Activated T-helper 17 cell treated with anti-CD3 and anti-CD28 coated beads, Interleukin-2, amount 50 U/mL, for 72 hours (primary cell): ENCODE results near the gene QSOX1. TPM values are rescaled to one million over a fixed set of nuclear protein-coding genes. Genes with fewer than 3 reads are reported as not detected.
"Not testable (repeated sequence)": the region's sequence is repeated elsewhere in the genome, so short reads cannot be mapped to it uniquely, and the experiment has no call there.

Experiments used
- ATAC-seq: fragments of 150-1000 bp; cut with Tn5 transposase; replicated peaks from 2 replicates; pipeline ENCODE4 v1.10.0; 2021; ENCODE audit warnings: mild to moderate bottlenecking, moderate library complexity
- H3K27ac Mint-ChIP-seq: one replicate; pipeline ENCODE4 v1.8.0; 2022; ENCODE audit warnings: mixed read lengths
- H3K27me3 Mint-ChIP-seq: one replicate; pipeline ENCODE4 v1.8.0; 2022; ENCODE audit warnings: mixed read lengths
- H3K36me3 Mint-ChIP-seq: one replicate; pipeline ENCODE4 v1.8.0; 2022; ENCODE audit warnings: low read depth, mild to moderate bottlenecking, mixed read lengths
- H3K4me1 Mint-ChIP-seq: one replicate; pipeline ENCODE4 v1.8.0; 2022; ENCODE audit warnings: mixed read lengths
- H3K4me3 Mint-ChIP-seq: one replicate; pipeline ENCODE4 v1.8.0; 2022; ENCODE audit warnings: mild to moderate bottlenecking, mixed read lengths
- H3K9me3 Mint-ChIP-seq: one replicate; pipeline ENCODE4 v1.8.0; 2022; ENCODE audit warnings: mixed read lengths
- total RNA-seq, 2 donors: library from RNA; stranded (reverse); gene quantifications; one replicate each; pipeline ENCODE4 v1.2.3, GENCODE V29; 2022

QSOX1 gene, protein sequence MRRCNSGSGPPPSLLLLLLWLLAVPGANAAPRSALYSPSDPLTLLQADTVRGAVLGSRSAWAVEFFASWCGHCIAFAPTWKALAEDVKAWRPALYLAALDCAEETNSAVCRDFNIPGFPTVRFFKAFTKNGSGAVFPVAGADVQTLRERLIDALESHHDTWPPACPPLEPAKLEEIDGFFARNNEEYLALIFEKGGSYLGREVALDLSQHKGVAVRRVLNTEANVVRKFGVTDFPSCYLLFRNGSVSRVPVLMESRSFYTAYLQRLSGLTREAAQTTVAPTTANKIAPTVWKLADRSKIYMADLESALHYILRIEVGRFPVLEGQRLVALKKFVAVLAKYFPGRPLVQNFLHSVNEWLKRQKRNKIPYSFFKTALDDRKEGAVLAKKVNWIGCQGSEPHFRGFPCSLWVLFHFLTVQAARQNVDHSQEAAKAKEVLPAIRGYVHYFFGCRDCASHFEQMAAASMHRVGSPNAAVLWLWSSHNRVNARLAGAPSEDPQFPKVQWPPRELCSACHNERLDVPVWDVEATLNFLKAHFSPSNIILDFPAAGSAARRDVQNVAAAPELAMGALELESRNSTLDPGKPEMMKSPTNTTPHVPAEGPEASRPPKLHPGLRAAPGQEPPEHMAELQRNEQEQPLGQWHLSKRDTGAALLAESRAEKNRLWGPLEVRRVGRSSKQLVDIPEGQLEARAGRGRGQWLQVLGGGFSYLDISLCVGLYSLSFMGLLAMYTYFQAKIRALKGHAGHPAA
- 10 to 100 TPM; 41.6 to 46.8 TPM for total RNA-seq

DNA sequence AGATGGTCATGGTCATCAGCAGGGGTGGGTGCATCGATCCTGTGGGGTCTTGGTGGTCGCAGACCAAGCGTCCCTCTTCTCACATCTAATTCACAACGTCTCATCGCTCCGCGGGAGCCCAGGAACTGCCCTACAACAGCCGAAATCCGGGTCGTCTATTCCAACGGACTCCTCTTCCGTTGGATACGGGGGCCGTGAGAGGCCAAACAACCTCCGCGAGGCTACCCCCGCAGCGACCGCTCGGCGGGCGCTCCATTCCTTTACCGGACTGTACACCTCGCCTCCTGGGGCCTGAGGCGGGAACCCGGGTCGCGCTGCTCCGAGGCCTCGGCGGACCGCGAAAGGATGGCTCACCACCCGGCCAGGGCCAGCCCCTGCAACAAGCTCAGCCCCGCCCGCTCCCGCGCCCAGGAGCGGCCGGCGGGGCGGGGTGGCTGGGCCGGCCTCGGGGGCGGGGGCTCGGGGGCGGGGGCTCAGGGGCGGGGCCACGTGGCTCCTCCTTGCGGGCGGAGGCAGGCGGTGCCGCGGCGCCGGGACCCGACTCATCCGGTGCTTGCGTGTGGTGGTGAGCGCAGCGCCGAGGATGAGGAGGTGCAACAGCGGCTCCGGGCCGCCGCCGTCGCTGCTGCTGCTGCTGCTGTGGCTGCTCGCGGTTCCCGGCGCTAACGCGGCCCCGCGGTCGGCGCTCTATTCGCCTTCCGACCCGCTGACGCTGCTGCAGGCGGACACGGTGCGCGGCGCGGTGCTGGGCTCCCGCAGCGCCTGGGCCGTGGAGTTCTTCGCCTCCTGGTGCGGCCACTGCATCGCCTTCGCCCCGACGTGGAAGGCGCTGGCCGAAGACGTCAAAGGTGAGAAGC is at the start of gene QSOX1:
Gene QSOX1 (plus strand): TSS at position 545 of the 857 bp plus-strand sequence. CDS start 39 bp downstream, at position 584.
- Mint-ChIP-seq H3K27ac (peak within 1 kb of the TSS; percentile 89), H3K27me3 (no peaks in the 10 kb centered on the region), H3K36me3 (peaks cover 14% of the 10 kb centered on the region), H3K4me1 (peaks cover 35% of the 10 kb centered on the region), H3K4me3 (peak within 1 kb of the TSS; percentile 95), H3K9me3 (no peaks in the 10 kb centered on the region)
- peak; percentile 94 for ATAC-seq

DNA sequence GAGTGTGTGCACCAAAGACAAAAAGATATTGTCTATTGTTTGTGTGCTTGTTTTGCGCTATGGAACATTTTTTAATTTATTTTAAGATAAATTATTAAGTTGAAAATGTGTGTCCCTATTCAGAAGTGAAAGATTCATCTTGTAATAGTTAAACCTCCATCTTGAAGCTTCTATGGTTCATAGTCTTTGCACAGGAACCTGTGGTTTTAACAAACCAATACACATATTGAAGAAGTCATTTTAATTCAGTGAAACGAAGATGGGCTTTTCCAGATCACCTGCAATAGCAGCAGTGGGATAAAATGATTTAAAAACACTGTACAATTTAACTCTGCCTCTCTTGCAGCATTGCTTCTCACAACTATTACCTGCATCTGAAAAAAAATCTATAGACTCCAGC is 42.6 kb upstream of the QSOX1 start:
- no peaks in the 10 kb centered on the region for H3K9me3 Mint-ChIP-seq
- H3K27ac Mint-ChIP-seq, result no peak overlapping the region

DNA sequence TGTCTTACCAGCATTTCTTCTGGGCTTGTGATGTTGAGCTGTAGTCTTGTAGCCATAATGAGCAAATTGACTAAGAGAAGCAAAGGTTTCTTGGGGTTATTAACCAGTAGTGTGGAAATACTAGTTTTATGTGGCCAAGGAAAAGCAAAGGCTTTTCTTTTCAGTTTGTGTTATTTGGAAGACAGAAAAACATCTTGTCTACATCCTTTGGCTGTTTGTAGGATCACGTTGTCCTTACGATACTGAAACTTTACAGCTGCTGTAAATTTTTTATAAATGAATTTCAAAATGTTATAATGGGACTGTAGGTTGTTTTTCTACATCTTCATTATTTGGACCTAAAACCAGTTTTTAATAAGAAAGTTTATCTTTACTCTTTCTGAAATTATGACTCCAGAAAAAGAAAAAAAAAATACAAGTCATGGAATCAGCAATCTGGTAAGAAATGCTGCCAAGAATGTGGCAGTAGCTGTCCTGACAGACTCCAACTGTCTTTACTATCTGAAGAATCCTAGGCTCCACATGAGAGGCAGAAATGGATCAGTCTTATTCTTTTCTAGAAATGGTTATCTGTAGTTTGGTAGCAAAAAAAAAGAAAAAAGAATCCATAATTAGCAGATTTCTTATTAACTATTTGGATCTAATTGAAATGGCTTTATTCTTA is 41.6 kb upstream of the QSOX1 start:
- Mint-ChIP-seq H3K27ac (no peak overlapping the region), H3K4me3 (no peak overlapping the region), H3K27me3 (no peaks in the 10 kb centered on the region), H3K36me3 (peaks cover 61% of the 10 kb centered on the region), H3K9me3 (no peaks in the 10 kb centered on the region), H3K4me1 (no peaks in the 10 kb centered on the region)
- ATAC-seq, result no peak

More for the DNA sequence above, 42.6 kb upstream of the QSOX1 start:
- H3K27me3 Mint-ChIP-seq, result no peaks in the 10 kb centered on the region
- peaks cover 71% of the 10 kb centered on the region for H3K36me3 Mint-ChIP-seq
- ATAC-seq, result no peak
- no peak overlapping the region for H3K4me3 Mint-ChIP-seq
- no peaks in the 10 kb centered on the region for H3K4me1 Mint-ChIP-seq

DNA sequence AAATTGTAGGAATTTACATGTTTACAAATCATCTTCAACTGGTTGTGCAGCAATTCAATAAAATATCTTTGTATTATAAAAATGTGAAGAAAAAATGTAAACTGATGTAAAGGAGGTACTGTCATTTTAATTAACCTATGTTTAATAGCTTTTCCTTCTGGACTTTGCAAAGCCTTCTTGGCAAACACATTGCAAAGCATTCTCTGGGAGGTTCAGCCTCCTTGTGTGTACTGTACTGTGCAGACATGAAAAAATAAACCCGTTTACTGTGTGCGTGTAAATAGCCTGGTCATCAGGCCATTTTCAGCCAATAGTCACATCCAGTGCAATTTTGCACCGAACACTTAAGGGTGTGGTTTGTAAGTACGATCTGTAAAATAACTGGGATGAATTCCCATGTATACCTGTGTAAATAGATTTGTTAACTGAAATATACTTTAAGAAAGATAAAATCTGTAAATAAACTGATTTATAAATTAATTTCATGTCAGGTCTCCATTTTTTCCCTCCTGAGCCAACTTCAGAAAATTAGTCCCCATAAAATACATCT is 40.2 kb upstream of the QSOX1 start:
- Mint-ChIP-seq H3K27ac (no peak overlapping the region), H3K27me3 (no peaks in the 10 kb centered on the region), H3K4me1 (no peaks in the 10 kb centered on the region), H3K36me3 (peaks cover 47% of the 10 kb centered on the region), H3K4me3 (no peak overlapping the region), H3K9me3 (no peaks in the 10 kb centered on the region)
- no peak for ATAC-seq

DNA sequence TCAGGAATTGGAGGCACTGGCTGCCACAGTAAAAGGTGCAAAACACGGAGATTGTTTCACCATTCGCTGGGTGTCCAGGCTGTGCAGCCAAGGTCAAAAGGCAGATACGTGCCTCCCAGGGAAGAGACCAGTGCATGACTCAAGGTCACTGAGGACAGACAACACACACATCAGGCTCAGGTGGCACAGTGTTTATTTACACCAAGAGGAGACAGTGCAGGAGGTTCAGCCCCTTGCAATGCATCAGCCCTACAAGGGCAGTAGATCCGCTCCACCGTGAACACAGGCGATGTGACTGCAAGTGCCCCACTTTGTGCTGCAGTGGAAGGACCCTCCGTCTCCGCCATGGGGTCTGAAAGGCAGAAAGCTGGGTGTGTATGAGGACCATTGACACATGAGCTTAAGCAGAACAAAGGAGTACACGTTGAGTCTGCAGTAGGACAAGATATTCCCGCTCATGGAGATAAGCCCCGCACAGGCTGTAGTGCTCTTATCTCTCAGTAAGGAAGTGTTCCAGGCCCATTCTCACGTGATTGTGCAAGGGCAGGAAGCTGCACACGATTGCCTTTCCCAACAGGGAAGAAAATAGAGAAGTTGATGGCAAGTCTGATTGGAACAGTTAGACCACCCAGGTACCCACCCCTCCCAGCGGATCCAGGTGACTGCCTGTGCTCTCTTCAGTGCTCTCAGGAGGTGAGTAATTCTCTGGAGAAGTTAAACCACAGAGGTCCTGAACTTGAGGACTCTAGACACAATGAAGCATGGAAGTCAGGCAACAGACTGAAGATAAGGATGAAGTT is 37.5 kb upstream of the QSOX1 start:
- no peak for ATAC-seq
- Mint-ChIP-seq H3K36me3 (peaks cover 20% of the 10 kb centered on the region), H3K27me3 (no peaks in the 10 kb centered on the region), H3K4me1 (no peaks in the 10 kb centered on the region), H3K4me3 (no peak overlapping the region), H3K9me3 (no peaks in the 10 kb centered on the region), H3K27ac (no peak overlapping the region)

DNA sequence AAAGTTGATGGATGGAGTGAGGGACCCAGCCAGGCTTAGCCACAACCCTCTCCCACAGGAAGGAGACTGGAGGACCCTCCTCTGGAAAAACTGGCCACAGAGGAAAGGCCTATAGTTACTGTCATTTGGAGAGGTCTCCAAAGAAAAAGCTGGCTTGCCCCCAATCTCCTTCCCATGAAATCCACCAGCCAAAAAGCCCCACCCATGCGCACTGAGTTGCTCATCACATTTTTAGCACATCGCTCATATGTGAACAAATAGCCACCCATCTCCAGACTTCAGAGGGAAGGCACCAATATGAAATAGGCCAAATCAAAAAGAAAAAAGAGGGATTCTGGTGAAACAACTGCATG is 36.9 kb upstream of the QSOX1 start:
- Mint-ChIP-seq H3K9me3 (no peaks in the 10 kb centered on the region), H3K4me1 (no peaks in the 10 kb centered on the region), H3K4me3 (no peak overlapping the region), H3K27ac (no peak overlapping the region), H3K27me3 (no peaks in the 10 kb centered on the region), H3K36me3 (peaks cover 14% of the 10 kb centered on the region)
- no peak for ATAC-seq

DNA sequence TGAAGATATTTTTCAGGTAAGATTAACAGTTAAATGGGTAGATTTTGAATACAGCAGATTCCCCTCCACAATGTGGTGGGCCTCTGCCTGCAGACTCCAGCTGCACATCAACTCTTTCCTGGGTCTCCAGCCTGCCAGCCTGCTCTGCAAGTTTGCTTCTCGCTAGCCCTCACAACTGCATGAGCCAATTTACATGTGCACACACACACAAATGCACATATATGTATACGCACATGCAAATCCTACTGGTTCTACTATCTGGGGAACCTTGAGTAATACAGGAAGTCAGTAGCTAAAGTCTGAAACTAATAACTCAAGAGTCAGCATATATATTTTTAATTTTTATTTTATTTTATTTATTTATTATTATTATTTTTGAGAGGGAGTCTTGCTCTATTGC is 34.8 kb upstream of the QSOX1 start:
- Mint-ChIP-seq H3K27ac (no peak overlapping the region), H3K36me3 (no peaks in the 10 kb centered on the region), H3K4me3 (no peak overlapping the region), H3K9me3 (no peaks in the 10 kb centered on the region), H3K4me1 (no peaks in the 10 kb centered on the region), H3K27me3 (no peaks in the 10 kb centered on the region)
- ATAC-seq, result no peak

DNA sequence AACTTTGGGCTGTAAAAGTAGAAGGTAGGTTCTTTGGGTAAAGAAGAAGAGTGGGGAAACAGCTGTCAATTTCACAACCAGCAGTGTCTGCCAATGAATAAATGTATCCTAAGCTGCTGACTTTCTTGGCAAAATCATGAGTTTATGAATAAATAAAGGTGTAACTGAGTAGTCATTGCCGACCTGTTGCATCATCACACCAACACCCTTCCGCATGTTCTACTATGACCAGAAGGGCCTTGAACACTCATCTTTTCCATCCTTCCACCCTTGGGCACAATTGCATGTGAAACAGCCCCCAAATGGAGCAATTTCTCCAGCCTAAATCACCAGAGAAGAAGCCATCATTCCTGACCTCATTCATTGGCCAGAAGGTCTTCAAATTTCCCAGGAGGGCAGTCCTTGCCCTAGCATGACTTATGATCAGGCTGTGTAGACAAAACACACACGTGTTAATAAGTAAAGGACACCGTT is 31.2 kb upstream of the QSOX1 start:
- Mint-ChIP-seq H3K27me3 (no peaks in the 10 kb centered on the region), H3K4me3 (no peak overlapping the region), H3K4me1 (no peaks in the 10 kb centered on the region), H3K27ac (no peak overlapping the region), H3K36me3 (no peaks in the 10 kb centered on the region), H3K9me3 (no peaks in the 10 kb centered on the region)
- ATAC-seq, result no peak

DNA sequence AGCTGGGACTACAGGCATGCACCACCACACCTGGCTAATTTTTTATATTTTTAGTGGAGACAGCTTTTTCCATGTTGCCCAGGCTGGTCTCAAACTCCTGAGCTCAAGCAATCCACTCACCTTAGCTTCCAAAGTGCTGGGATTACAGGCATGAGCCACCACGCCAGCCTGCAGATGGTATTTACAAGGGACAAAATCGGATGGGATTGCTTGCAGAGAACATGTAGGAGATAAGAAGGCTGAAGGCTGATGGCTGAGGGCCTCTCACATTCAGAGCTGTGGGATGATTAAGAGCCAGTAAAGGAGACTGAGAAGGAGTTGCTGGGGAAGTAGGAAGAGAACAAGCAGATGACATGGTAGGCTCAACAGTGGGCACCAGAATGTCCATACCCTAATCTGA is 24.0 kb upstream of the QSOX1 start:
- Mint-ChIP-seq H3K27me3 (peaks cover 24% of the 10 kb centered on the region), H3K9me3 (no peaks in the 10 kb centered on the region), H3K4me3 (no peak overlapping the region), H3K27ac (no peak overlapping the region), H3K36me3 (no peaks in the 10 kb centered on the region), H3K4me1 (peaks cover 5% of the 10 kb centered on the region)
- ATAC-seq, result no peak

DNA sequence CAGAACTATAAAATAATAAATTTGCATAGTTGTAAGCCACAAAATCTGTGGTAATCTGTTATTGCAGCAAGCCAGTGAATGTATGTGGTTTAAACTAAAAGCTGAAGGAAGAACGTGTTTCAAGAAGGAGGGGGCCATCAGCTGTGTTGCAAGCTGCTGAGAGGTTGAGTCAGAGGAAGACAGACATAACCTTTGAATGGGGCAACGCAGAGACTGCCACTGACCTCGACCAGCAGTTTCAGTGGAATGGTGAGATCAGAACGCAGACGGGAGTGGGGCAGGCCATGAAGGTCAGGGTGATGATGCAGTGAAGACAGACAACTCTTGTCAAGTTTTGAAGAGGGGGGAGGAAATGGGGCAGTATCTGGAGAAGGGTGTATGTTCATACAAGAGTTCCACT is 23.2 kb upstream of the QSOX1 start:
- H3K4me3 Mint-ChIP-seq, result no peak overlapping the region
- no peaks in the 10 kb centered on the region for H3K9me3 Mint-ChIP-seq
- no peak overlapping the region for H3K27ac Mint-ChIP-seq
- no peaks in the 10 kb centered on the region for H3K36me3 Mint-ChIP-seq
- ATAC-seq, result peak; percentile 75
- H3K27me3 Mint-ChIP-seq, result peaks cover 24% of the 10 kb centered on the region
- H3K4me1 Mint-ChIP-seq, result peaks cover 5% of the 10 kb centered on the region

DNA sequence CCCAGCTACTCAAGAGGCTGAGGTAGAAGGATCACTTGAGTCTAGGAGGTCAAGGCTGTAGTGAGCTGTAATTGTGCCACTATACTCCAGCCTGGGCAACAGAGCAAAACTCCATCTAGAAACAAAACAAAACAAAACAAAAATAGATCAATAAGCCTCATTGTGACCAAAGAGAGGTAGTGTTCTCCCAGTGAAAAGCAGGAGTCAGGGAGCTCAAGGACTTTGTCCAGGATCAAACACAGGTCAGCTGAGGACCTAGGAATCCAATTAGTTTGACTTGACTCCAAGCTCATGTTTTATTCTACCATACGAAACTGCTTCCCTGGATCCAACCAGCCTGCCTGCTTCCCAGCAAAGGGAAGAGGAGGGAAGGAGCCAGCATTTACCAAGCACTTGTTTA is 21.5 kb upstream of the QSOX1 start:
- H3K9me3 Mint-ChIP-seq, result no peaks in the 10 kb centered on the region
- peaks cover 24% of the 10 kb centered on the region for H3K27me3 Mint-ChIP-seq
- peaks cover 5% of the 10 kb centered on the region for H3K4me1 Mint-ChIP-seq
- H3K36me3 Mint-ChIP-seq, result no peaks in the 10 kb centered on the region
- H3K4me3 Mint-ChIP-seq, result no peak overlapping the region
- no peak for ATAC-seq
- no peak overlapping the region for H3K27ac Mint-ChIP-seq

DNA sequence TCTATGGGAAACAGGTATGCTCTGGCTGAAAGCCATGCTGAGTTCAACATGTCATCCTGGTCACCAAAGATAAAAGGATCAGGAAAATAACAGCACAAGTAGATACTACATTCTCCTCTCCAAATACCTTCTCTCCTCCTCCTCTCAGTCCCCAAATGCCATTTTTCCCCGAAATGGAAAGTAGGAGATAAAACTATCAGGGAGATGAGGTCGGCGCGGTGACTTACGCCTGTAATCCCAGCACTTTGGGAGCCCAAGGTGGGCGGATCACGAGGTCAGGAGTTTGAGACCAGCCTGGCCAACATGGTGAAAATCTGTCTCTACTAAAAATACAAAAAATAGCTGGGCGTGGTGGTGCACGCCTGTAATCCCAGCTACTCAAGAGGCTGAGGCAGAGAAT is 21.0 kb upstream of the QSOX1 start:
- H3K4me1 Mint-ChIP-seq, H3K27ac Mint-ChIP-seq, ATAC-seq, H3K4me3 Mint-ChIP-seq, H3K9me3 Mint-ChIP-seq, H3K36me3 Mint-ChIP-seq: not testable (repeated sequence)
- H3K27me3 Mint-ChIP-seq, result peaks cover 24% of the 10 kb centered on the region

DNA sequence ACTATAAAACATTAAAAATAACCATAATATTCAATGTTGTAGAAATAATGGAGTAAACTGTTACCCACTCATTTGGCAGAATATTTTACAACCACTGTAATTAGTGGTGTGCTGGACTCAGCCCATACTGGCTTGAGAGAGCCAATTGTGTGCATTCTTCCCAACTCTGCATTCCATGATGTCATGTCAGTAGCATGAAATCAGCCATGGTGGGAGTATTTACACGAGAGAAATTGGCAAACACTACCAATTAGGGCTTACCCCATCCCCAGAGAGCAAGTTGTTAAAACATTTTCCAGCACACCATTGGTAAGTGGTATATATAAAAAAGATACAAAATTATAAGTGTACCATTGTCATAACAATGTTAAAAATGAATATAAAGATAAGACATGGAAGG is 19.1 kb upstream of the QSOX1 start:
- Mint-ChIP-seq H3K4me1 (peaks cover 5% of the 10 kb centered on the region), H3K36me3 (no peaks in the 10 kb centered on the region), H3K27ac (no peak overlapping the region), H3K9me3 (no peaks in the 10 kb centered on the region), H3K4me3 (no peak overlapping the region), H3K27me3 (peaks cover 17% of the 10 kb centered on the region)
- no peak for ATAC-seq
